ENCODE measurements around the gene ABHD1. TPM values are rescaled to one million over a fixed set of nuclear protein-coding genes. Genes with fewer than 3 reads are reported as not detected.

The ABHD1 gene
- polyA plus RNA-seq, 3 donors = 1.3 to 2.5 (median 1.4) TPM

- DNase-seq = peak; percentile 93
Observed at GRCh38 chr2:27086090-27086723, 37.4 kb upstream of the ABHD1 start.

- no peak for DNase-seq
Observed at GRCh38 chr2:27086724-27087593, 36.7 kb upstream of the ABHD1 start, which contains the start of gene KHK. KHK (plus strand) TSS chr2:27086772; CDS start chr2:27087260, 488 bp downstream.

- no peak for DNase-seq
Observed at GRCh38 chr2:27087823-27088410, 35.7 kb upstream of the ABHD1 start.

- DNase-seq = no peak
Observed at GRCh38 chr2:27088634-27089033, 35.0 kb upstream of the ABHD1 start.

- DNase-seq = no peak
Observed at GRCh38 chr2:27089111-27089954, 34.3 kb upstream of the ABHD1 start.

GRCh38 chr2:27091746-27092695 is 31.6 kb upstream of the ABHD1 start:
- DNase-seq = no peak

- DNase-seq = no peak
Observed at GRCh38 chr2:27092696-27093429, 30.8 kb upstream of the ABHD1 start.

GRCh38 chr2:27093430-27094352 is 29.9 kb upstream of the ABHD1 start:
- DNase-seq = no peak

GRCh38 chr2:27094353-27094984 is 29.1 kb upstream of the ABHD1 start:
- DNase-seq = no peak

GRCh38 chr2:27095427-27095744 is 28.2 kb upstream of the ABHD1 start:
- no peak for DNase-seq

- DNase-seq = no peak
Observed at GRCh38 chr2:27095745-27096651, 27.6 kb upstream of the ABHD1 start.

GRCh38 chr2:27096748-27097297 is 26.8 kb upstream of the ABHD1 start:
- no peak for DNase-seq

- DNase-seq = no peak
Observed at GRCh38 chr2:27097341-27097740, 26.3 kb upstream of the ABHD1 start.

- no peak for DNase-seq
Observed at GRCh38 chr2:27099334-27099955, 24.2 kb upstream of the ABHD1 start.

GRCh38 chr2:27100036-27100435 is 23.6 kb upstream of the ABHD1 start:
- DNase-seq = no peak

- DNase-seq = no peak
Observed at GRCh38 chr2:27102329-27102728, 21.3 kb upstream of the ABHD1 start.

GRCh38 chr2:27105981-27106380 is 17.6 kb upstream of the ABHD1 start:
- no peak for DNase-seq
